SIG-M5 treated with dmso at 0.1 percent for 504 hours (cell line): Measurements from ENCODE around the gene ANTXRL.
"Not testable (repeated sequence)": the region's sequence is repeated elsewhere in the genome, so short reads cannot be mapped to it uniquely, and the experiment has no call there.

ENCODE experiments used
- DNase-seq: peaks from one replicate; lab custom pipeline; 2025; ENCODE audit not compliant: unreplicated experiment; lab: John Stamatoyannopoulos, UW

The ANTXRL gene

DNA sequence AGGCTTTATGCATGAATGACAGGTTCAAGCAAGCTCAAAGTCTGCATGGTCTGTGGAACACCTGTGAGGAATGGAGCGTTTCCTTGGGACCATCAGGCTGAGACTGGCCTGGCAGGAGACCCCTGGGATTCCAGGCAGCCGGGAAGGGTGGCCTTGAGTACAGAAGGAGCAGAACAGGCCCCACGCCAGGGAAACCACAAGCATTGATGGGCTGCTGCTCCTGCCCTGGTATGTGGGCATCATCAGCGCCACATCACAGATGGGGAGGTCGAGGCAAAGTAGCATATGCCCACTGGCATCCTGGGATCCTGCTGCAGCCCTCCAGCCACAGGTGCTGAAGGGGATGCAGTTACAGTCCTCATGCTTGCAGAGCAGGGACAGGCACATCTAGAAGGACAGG, 40.9 kb downstream of the ANTXRL start:
- DNase-seq, result no peak

DNA sequence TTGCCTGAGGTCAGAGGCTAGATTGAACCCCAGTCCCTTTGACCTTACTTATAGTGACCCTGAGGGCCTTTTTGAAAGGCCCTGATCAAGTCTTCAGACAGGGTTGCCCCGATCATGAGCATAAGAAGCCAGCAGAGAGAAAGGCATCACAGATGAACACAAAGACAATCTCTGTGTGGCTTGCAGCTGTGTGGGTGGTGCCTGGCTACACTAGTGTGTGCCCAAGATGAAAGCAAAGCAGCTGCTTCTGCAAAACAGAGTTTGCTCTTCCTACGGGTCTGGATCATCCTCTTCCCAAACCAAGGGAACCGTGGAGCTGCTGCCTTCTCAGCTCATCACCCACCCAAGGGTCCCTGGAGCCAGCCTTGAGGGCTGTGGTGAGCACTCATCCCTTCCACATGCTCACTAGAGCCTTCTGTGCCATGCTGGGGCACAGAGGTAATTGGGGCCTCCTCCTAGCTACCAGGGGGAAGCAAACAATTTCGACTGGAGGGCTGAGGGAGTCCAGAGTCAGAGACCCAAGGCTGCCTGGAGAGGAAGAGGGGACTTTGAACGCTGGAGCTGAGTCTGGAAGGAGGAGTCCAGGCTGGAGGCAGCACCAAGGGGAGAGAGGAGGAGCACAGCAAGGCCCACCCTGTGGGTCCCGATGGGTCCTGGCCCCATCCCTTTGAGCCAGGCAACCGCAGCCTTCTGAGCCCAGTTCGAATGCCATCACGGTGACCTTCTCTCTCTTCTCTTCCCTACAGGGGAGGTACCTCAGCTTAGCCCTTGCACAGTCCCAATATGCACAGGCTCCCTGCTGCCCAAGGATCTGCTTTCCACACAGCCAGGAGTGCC, 42.3 kb downstream of the ANTXRL start:
- DNase-seq, result no peak

DNA sequence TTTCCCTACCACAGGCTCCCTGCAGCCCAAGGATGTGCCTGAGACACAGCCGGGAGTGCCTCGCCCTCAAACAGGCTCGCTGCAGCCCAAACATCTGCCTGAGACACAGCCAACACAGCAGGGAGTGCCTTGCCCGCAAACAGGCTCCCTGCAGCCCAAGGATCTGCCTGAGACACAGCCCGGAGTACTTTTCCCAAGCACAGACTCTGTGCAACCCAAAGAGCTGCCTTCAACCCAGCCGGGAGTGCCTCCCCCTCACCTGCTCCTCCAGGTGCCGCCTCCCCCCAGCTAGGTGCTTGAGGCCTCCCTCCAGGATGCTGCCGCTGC, 42.9 kb downstream of the ANTXRL start:
- no peak for DNase-seq

DNA sequence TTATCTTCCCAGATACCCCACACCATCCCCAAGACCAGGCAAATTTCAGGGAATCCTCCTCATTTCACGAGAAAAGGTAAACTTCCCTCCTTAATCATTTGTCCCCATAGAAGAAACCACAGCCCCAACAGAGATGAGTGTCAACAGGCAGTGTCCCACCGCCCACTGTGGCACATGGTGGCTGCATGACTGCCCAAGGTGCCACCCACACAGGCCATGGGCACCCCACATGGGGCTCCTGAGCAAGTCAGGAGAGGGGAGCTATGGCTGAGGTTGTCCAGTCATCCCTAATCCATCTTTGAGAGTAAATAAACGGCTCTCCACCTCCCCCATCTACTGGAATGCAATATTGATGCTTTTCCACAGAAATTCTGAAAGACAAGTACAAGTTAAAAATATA, 44.1 kb downstream of the ANTXRL start:
- DNase-seq, result no peak

DNA sequence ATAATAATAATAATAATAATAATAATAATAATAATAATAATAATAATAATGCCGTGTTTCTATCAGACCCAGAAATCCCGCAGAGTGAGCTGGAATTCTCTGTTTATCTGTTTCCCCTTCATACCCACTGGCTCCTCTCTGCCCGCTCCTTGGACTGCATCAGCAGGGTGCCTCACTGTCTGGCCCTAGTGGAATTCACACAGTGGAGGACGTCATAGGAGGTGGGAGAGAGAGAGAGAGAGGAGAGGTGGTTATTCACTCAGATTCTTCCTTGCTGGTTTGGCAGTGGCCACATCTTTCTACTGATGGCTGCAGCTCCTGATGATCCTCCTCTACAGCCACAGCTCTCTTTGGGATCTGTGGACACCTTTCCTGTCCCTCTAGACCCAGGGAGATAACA, 78.7 kb downstream of the ANTXRL start:
- DNase-seq, result not testable (repeated sequence)

DNA sequence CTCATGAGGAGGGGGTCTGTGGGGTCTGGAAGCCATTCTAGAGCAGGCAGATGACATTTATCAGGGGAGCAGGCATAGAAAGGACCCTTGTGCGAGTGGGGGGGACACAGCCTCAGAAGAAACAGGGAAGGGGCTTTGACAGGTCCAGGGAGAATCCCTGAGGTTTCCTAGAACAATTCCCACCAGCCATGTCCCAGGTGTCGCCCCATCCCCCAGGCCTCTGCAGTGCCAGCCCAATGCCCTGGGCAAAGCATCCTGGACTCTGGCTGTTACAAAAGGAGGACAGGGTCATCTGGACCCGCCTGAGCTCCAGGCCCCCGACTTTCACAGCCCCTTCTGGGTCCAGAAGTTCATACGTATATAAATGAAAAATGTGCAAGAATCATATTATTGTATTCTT, 80.4 kb downstream of the ANTXRL start:
- DNase-seq, result not testable (repeated sequence)

DNA sequence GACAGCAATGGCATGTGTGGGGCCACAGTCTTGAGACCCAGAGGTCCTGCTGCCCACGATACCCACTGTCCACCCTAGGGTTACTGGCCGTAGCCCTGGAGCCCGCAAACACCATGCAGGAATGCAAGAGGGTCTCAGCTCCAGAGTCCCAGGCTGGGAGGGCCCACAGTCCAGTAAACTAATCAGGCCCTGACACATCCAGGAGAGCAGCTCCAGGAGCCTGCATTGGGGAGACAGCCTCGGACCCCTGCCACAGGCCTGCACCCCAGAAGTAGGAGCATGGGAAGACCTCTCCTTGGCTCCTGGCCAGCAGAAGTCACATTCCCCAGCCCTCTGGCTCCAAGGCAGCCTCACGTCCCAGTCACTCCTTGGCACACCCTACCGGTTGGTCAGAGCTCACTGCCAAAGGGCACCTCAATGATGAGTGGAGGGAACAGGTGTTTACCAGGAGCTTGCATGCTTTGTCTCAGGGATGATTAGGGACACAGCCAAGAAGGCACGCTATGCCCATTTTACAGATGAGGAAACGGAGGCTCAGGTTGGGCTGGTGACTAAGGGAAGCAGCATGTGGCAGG, 81.0 kb downstream of the ANTXRL start:
- not testable (repeated sequence) for DNase-seq

DNA sequence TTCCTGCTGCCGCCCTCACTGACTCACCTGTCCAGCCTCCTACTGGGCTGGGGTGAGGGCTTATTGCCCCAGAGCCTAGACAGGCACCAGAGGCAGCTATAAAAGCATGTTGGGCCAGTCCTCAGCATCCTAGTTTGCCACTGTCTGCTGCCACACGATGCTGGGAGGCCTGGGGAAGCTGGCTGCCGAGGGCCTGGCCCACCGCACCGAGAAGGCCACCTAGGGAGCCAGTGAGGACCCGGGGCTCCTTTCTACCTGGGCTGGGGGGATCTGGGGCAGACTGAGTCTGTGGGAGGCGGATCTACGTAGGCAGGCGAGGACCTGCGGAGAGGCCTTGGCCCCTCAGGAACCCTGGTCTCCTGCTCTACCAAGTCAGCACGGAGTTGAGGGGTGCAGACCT, 82.2 kb downstream of the ANTXRL start:
- DNase-seq, result not testable (repeated sequence)

DNA sequence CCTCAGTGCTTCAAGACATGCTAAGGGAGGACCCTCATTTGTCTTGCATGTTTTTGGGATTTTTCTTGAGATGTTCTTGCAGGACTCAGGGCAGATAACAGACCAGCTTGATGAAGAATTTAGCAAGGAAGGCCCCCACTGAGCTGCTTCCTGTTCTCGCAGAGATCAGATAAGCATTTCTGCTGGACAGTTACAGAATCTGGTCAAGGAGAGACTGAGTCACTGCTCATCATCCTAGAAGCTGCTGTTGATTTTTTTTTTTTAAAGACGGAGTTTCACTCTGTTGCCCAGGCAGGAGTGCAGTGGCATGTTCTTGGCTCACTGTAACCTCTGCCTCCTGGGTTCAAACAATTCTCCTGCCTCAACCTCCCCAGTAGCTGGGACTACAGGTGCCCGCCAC, 87.6 kb downstream of the ANTXRL start:
- DNase-seq, result not testable (repeated sequence)

DNA sequence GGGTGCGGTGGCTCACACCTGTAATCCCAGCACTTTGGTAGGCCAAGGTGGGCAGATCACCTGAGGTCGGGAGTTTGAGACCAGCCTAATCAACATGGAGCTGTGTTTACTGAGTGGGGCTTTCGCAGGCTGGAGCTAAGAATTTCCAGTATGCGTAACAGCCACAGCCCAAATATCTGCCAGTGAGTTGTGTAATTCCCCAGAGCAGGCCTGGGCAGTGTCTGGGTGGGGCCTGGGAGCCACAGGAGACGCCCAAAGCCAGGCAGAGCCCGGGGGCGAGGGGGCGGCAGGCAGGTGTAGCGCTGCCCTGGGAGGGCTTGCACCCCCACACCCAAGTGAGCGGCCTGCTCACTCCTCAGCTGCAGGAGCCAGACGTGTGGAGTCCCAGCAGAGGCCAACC, 88.6 kb downstream of the ANTXRL start, which contains the start of gene ANXA8L1:
Gene ANXA8L1 (plus strand): TSS at position 371 of the 400 bp plus-strand sequence. CDS start 76 bp downstream, outside the sequence.
- not testable (repeated sequence) for DNase-seq

DNA sequence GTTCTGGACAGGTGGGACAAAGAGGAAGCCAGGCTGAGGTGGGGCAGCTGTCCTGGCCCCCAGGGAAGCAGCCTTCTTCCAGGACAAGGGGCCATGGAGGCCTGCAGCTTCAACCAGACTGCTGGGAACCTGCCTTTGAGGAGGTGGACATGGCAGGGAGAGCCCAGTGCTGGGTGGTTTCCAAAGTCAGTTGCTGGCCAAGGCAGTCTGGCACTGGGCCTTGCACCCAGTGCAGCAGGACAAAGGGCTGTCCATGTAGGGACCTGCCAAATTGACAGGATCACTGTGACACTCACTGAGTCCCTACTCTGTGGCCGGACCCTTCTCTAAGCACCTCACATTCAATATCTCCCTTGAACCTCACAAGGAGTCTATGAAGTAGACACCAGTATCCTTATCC, 90.2 kb downstream of the ANTXRL start:
- DNase-seq, result not testable (repeated sequence)

DNA sequence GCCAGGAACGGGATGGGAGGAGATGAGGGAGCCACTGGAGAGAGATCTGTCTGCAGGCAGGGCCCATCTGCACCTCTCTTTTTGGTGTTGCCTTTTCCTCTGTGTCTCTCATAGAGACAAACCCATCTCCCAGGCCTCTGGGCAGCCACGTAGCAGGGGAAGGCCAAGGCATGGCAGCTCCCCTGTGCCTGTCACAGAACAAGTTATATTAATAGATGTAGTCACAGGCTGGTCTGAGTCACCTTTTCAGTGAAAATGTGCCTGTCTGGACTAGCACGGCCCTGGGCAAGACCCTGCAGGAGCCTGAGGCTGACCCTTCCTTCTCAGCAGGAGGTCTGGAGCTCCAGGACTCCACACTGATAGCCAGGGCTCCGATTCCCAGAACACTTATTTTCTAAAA, 90.9 kb downstream of the ANTXRL start:
- not testable (repeated sequence) for DNase-seq

DNA sequence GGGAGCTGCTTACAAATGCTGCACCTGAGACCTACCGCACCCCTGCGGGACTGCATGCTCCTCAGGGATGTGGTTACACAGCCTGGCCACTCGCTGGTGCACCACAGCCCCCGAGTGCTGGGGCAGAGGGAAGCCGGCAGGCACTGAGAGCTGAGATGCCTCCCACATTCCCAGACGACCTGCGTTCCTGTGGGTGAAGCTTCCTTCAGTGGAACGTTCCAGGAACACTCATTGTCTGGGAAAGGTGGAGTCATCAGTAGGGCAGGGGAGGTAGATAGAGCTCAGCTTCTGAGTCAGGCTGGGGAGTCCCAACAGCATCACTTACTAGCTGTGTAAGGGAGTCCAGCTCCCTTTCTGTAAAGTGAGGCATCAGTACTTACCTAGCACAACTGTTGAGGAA, 91.3 kb downstream of the ANTXRL start:
- not testable (repeated sequence) for DNase-seq

DNA sequence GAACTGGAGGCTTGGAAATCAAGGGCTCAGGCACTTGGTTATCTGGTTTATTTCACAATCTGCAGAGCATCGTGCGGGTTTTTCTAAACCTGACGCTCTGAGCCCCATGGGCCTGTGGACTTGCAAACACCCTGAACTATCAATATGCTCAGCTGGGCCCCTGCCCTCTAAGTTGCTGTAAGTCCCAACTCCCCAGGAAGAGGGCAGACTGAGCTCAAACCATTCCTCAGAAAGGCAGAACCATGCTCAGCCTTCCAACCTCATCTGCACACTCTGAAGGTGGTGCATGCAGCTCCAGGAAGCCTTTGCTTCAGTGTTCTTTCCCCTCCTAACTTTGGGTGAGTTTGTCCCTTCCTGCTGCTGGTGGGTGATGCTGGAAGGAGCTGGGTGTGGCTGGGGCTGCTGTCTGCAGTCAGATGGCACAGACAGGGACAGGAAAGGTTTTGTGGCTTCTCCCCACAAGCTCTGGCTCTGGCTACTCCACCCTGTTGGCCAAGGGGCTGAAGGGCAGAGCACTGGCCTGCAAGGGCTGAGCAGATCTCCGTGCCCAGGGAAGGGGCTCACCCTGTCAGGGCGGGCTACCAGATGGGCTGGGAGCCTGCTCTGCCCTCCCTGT, 92.5 kb downstream of the ANTXRL start:
- not testable (repeated sequence) for DNase-seq
